ENCODE data around the gene HECA.

GRCh38 chr6:139152892-139153271 lies 18.0 kb downstream of the HECA start:
- TF ChIP-seq EGR1 (IDR thresholded peaks at IDR 0.05; ENCODE audit: borderline replicate concordance in 1 of 2, low read depth in 2 of 2, low read length in 2 of 2): no peak
- TF ChIP-seq FOXM1 (IDR thresholded peaks at IDR 0.05; ENCODE audit: low read depth, low read length): no peak
- TF ChIP-seq CTCF (IDR thresholded peaks at IDR 0.05 in 2 of 3, conservative IDR thresholded peaks at IDR 0.05 in 1 of 3; ENCODE audit: control insufficient read depth in 2 of 3, extremely low read depth in 1 of 3, insufficient read depth in 1 of 3, low read depth in 3 of 3, low read length in 3 of 3): no peak
- TF ChIP-seq POLR2A (IDR thresholded peaks at IDR 0.05; ENCODE audit: low read depth, low read length): no peak
- TF ChIP-seq GABPA (IDR thresholded peaks at IDR 0.05; ENCODE audit: low read depth): no peak
- no peak for TF ChIP-seq FOS (IDR thresholded peaks at IDR 0.05; ENCODE audit: borderline replicate concordance, extremely low read depth, insufficient read length)
- TF ChIP-seq SIN3A (IDR thresholded peaks at IDR 0.05; ENCODE audit: low read depth, low read length): no peak
- no peak for TF ChIP-seq NFYB (IDR thresholded peaks at IDR 0.05; ENCODE audit: insufficient read depth, low read depth, low read length)
- no peak for TF ChIP-seq ZBED1 (IDR thresholded peaks at IDR 0.05; ENCODE audit: borderline replicate concordance)
